GM12878 (cell line): ENCODE results near the gene HECTD4. TPM values are rescaled to one million over a fixed set of nuclear protein-coding genes. Genes with fewer than 3 reads are reported as not detected.

ENCODE experiments used
- ATF2 ChIP-seq: IDR thresholded peaks from 2 replicates; pipeline ENCODE4 v1.6.1; 2012; ENCODE audit warnings: low read length, inconsistent platforms
- ATF3 ChIP-seq: IDR thresholded peaks from 2 replicates; pipeline ENCODE4 v1.6.1; 2011; ENCODE audit warnings: low read depth, mild to moderate bottlenecking, low read length, moderate library complexity, borderline replicate concordance; ENCODE audit errors: extremely low read depth
- BACH1 ChIP-seq: fragments of 450-650 bp; IDR thresholded peaks from 2 replicates; pipeline ENCODE4 v1.6.1; 2017; ENCODE audit warnings: mild to moderate bottlenecking, borderline replicate concordance
- BHLHE40 ChIP-seq, 2 experiments: fragments of 450-650 bp in 1 of 2; IDR thresholded peaks; 2 replicates each; pipeline ENCODE4 v1.6.1; 2011 to 2017; ENCODE audit warnings: low read depth in 2 of 2, borderline replicate concordance in 1 of 2, improper control_type of control experiment in 1 of 2, low read length in 1 of 2, mild to moderate bottlenecking in 1 of 2
- E2F4 ChIP-seq: IDR thresholded peaks from 2 replicates; pipeline ENCODE4 v1.6.1; 2012; ENCODE audit warnings: low read depth, low read length, improper control_type of control experiment
- ETV6 ChIP-seq, 2 experiments: fragments of 450-650 bp in 1 of 2; IDR thresholded peaks in 1 of 2; conservative IDR thresholded peaks in 1 of 2; 2 replicates each; pipeline ENCODE4 v1.6.1; 2014; ENCODE audit warnings: antibody characterized with exemption in 1 of 2, borderline replicate concordance in 1 of 2, low read depth in 1 of 2, mild to moderate bottlenecking in 1 of 2, moderate library complexity in 1 of 2
- GATAD2B ChIP-seq: fragments of 450-650 bp; conservative IDR thresholded peaks from 2 replicates; pipeline ENCODE4 v1.6.1; 2017; ENCODE audit warnings: low read depth, mild to moderate bottlenecking, moderate library complexity
- HCFC1 ChIP-seq: fragments of 150-350 bp; IDR thresholded peaks from 2 replicates; pipeline ENCODE4 v1.6.1; 2014; ENCODE audit warnings: low read length
- HSF1 ChIP-seq: fragments of 150-350 bp; IDR thresholded peaks from 2 replicates; pipeline ENCODE4 v1.6.1; 2014; ENCODE audit warnings: mild to moderate bottlenecking, low read depth, low read length
- IKZF1 ChIP-seq: fragments of 450-650 bp; conservative IDR thresholded peaks from 2 replicates; pipeline ENCODE4 v1.6.1; 2017; ENCODE audit warnings: antibody characterized with exemption, mild to moderate bottlenecking
- JUND ChIP-seq: IDR thresholded peaks from 2 replicates; pipeline ENCODE4 v1.6.1; 2012; ENCODE audit warnings: low read depth, mild to moderate bottlenecking, low read length, improper control_type of control experiment, moderate library complexity
- MEF2A ChIP-seq: IDR thresholded peaks from 2 replicates; pipeline ENCODE4 v1.6.1; 2011; ENCODE audit warnings: low read depth, mild to moderate bottlenecking, low read length, moderate library complexity; ENCODE audit not compliant: insufficient read depth
- MXI1 ChIP-seq: fragments of 150-350 bp; IDR thresholded peaks from 2 replicates; pipeline ENCODE4 v1.6.1; 2011; ENCODE audit warnings: low read depth, mild to moderate bottlenecking, inconsistent platforms, low read length, improper control_type of control experiment
- NBN ChIP-seq: fragments of 450-650 bp; IDR thresholded peaks from 2 replicates; pipeline ENCODE4 v1.6.1; 2016
- NFIC ChIP-seq: IDR thresholded peaks from 2 replicates; pipeline ENCODE4 v1.6.1; 2012; ENCODE audit warnings: low read depth, mild to moderate bottlenecking, inconsistent platforms, low read length, moderate library complexity
- NFYA ChIP-seq: IDR thresholded peaks from 2 replicates; pipeline ENCODE4 v1.6.1; 2011; ENCODE audit warnings: low read depth, mild to moderate bottlenecking, low read length, improper control_type of control experiment, borderline replicate concordance
- NR2C1 ChIP-seq: fragments of 450-650 bp; IDR thresholded peaks from 2 replicates; pipeline ENCODE4 v1.6.1; 2017; ENCODE audit warnings: antibody characterized with exemption, mild to moderate bottlenecking, moderate library complexity
- NR2C2 ChIP-seq: IDR thresholded peaks from 2 replicates; pipeline ENCODE4 v1.6.1; 2011; ENCODE audit warnings: borderline replicate concordance, low read depth; ENCODE audit not compliant: control insufficient read depth, insufficient read length
- POLR2AphosphoS2 ChIP-seq: IDR thresholded peaks from 2 replicates; pipeline ENCODE4 v1.6.1; 2011; ENCODE audit warnings: low read depth, mild to moderate bottlenecking, low read length, improper control_type of control experiment, moderate library complexity
- RBBP5 ChIP-seq: fragments of 200-600 bp; sonication (generic); conservative IDR thresholded peaks from 2 replicates; pipeline ENCODE4 v1.6.1; 2016
- REST ChIP-seq: IDR thresholded peaks from 2 replicates; pipeline ENCODE4 v1.6.1; 2012; ENCODE audit warnings: mild to moderate bottlenecking, low read depth, low read length
- SIX5 ChIP-seq: IDR thresholded peaks from 2 replicates; pipeline ENCODE4 v1.6.1; 2011; ENCODE audit warnings: mild to moderate bottlenecking, low read depth, low read length, moderate library complexity; ENCODE audit not compliant: severe bottlenecking
- SUZ12 ChIP-seq: fragments of 200-600 bp; sonication (generic); IDR thresholded peaks from one replicate; pipeline ENCODE4 v1.6.1; 2018; ENCODE audit warnings: antibody characterized with exemption, mild to moderate bottlenecking; ENCODE audit not compliant: unreplicated experiment
- TARDBP ChIP-seq: IDR thresholded peaks from 2 replicates; pipeline ENCODE4 v1.6.1; 2016; ENCODE audit warnings: borderline replicate concordance
- polyA plus RNA-seq, 11 experiments: library from polyadenylated mRNA; depleted of rRNA in 4 of 11; unstranded in 6 of 11; stranded (reverse) in 5 of 11; fragments of >200 nt; fragmentation: Nextera tagmentation in 4 of 11; fragmentation: Illumina TruSeq in 1 of 11; extraction: Ambion mirVana in 4 of 11; extraction: Trizol in 1 of 11; gene quantifications; 1 replicate in 1 of 11; 2 replicates in 10 of 11; pipeline versions ENCODE4 v1.2.1 to v1.2.3, GENCODE V29; 2011 to 2016; ENCODE audit warnings: inconsistent platforms in 2 of 11, missing spikeins in 2 of 11, low read depth in 1 of 11
- total RNA-seq, 4 experiments: library from RNA; depleted of rRNA in 3 of 4; stranded (reverse); fragments of >200 nt in 3 of 4; fragmentation: Illumina TruSeq in 1 of 4; extraction: Trizol in 1 of 4; gene quantifications; 2 replicates each; pipeline versions ENCODE4 v1.2.1 to v1.2.3, GENCODE V29; 2013 to 2021

Gene HECTD4
- total and polyA plus RNA-seq, 10 of the 15 experiments (the other 5 are each of a cell fraction or from before 2014, with no cell fraction given): 5.8 to 43.9 (median 17.9) TPM

- TF ChIP-seq BHLHE40 (IDR thresholded peaks at IDR 0.05; ENCODE audit: borderline replicate concordance in 1 of 2, low read depth in 2 of 2, low read length in 1 of 2) (peak; percentile 30 to 70; a peak in 2 of 4 replicates), REST (no peak), POLR2AphosphoS2 (no peak), SUZ12 (no peak), E2F4 (no peak), BACH1 (no peak), NR2C1 (no peak), RBBP5 (no peak; the same call in 1 of the 2 replicates), HSF1 (no peak), SIX5 (no peak), MXI1 (no peak), NR2C2 (no peak), HCFC1 (no peak), TARDBP (no peak), JUND (peak; percentile 75), GATAD2B (no peak), NBN (no peak; the same call in 1 of the 2 replicates), NFYA (no peak), ETV6 (conservative IDR thresholded peaks at IDR 0.05 in 1 of 2, IDR thresholded peaks at IDR 0.05 in 1 of 2; ENCODE audit: borderline replicate concordance in 1 of 2, low read depth in 1 of 2) (peak in 1 of 2 experiments; percentile 80; a peak in 2 of 4 replicates), ATF2 (no peak), ATF3 (peak; percentile 34; the same call in 1 of the 2 replicates), MEF2A (peak; percentile 59; the same call in 1 of the 2 replicates), NFIC (peak; percentile 80), IKZF1 (peak; percentile 68)
Measured at GRCh38 chr12:112303004-112303403, 79.2 kb downstream of the HECTD4 start (continued).
